Upper lobe of left lung (tissue), 4 donors: ENCODE measurements around the gene EFHB.

Experiments used
- EP300 ChIP-seq, 4 donors: sonication (generic); formaldehyde crosslinking; IDR thresholded peaks; one replicate each; pipeline ENCODE4 v1.5.1; 2017; ENCODE audit warnings: antibody characterized with exemption in 4 of 4, control low read depth in 2 of 4
- POLR2A ChIP-seq, 4 donors: fragments of 450-650 bp; IDR thresholded peaks; one replicate each; pipeline ENCODE4 v1.5.1; 2016 to 2017; ENCODE audit warnings: antibody characterized with exemption in 4 of 4, mild to moderate bottlenecking in 2 of 4
- POLR2AphosphoS5 ChIP-seq, 2 donors: sonication (generic); formaldehyde crosslinking; IDR thresholded peaks; one replicate each; pipeline ENCODE4 v1.5.1; 2017; ENCODE audit warnings: antibody characterized with exemption in 2 of 2
- TF ChIP-seq, protein P1 (sequence below), 6 experiments: fragments of 450-650 bp in 4 of 6; fragments of 200-600 bp in 2 of 6; sonication (generic) in 2 of 6; IDR thresholded peaks; one replicate each; pipeline ENCODE4 v1.5.1; 2016 to 2019; ENCODE audit warnings: antibody characterized with exemption in 6 of 6

GRCh38 chr3:19917167-19917566, 16.9 kb downstream of the EFHB start:
- TF ChIP-seq, protein P1, sequence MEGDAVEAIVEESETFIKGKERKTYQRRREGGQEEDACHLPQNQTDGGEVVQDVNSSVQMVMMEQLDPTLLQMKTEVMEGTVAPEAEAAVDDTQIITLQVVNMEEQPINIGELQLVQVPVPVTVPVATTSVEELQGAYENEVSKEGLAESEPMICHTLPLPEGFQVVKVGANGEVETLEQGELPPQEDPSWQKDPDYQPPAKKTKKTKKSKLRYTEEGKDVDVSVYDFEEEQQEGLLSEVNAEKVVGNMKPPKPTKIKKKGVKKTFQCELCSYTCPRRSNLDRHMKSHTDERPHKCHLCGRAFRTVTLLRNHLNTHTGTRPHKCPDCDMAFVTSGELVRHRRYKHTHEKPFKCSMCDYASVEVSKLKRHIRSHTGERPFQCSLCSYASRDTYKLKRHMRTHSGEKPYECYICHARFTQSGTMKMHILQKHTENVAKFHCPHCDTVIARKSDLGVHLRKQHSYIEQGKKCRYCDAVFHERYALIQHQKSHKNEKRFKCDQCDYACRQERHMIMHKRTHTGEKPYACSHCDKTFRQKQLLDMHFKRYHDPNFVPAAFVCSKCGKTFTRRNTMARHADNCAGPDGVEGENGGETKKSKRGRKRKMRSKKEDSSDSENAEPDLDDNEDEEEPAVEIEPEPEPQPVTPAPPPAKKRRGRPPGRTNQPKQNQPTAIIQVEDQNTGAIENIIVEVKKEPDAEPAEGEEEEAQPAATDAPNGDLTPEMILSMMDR (IDR thresholded peaks at IDR 0.05), result no peak
- TF ChIP-seq POLR2A (IDR thresholded peaks at IDR 0.05) (no peak), POLR2AphosphoS5 (IDR thresholded peaks at IDR 0.05) (no peak), EP300 (IDR thresholded peaks at IDR 0.05) (no peak)
